Raji (cell line): Measurements from ENCODE around the gene CPNE7.

Experiments
- POLR2A ChIP-seq: IDR thresholded peaks from 2 replicates; pipeline ENCODE4 v1.6.1; 2011; ENCODE audit warnings: low read depth, low read length, control low read depth; ENCODE audit not compliant: insufficient read depth

CPNE7 gene

DNA sequence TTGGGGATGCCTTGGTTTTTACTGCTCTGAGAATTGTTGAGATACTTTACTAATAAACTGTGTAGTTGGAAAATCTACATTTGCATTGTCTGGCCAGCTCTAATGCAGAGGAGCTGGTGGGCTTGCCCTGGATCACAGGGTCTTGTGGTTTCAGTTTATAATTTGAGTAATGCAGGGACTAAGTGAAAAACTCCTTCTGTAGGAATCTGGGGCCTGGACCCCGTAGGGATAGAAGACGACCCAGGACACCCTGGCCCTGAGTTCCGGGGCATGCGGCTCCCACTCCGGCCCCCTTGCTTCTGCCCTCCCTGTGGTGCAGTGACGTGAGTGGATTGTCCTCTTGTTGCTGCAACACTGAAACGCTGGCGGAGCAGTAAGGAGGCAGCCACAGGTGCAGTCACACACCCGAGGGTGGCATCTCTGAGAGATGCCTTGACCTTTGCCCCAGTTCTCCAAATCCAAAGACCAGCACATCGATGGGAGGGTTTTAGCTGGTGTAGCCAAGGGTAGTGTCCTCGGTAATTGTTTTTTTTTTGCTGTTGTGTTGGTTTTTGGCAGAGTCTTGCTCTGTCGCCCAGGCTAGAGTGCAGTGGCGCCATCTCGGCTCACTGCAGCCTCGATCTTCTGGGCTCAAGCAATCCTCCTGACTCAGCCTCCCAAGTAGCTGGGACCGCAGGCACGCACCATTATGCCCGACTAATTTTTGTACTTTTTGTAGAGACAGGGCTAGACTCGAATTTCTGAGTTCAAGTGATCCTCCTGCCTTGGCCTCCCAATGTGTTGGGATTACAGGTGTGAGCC lies 17.7 kb upstream of the CPNE7 start:
- no peak for TF ChIP-seq POLR2A

- peak; percentile 98 for TF ChIP-seq POLR2A
Measured at GRCh38 chr16:89560378-89561141, 15.0 kb upstream of the CPNE7 start, which contains the start of gene RPL13. TSS of gene RPL13 (plus strand) at chr16:89560682. CDS start at chr16:89560960, 278 bp downstream.

- no peak for TF ChIP-seq POLR2A
Measured at GRCh38 chr16:89561142-89561883, 14.2 kb upstream of the CPNE7 start.

DNA sequence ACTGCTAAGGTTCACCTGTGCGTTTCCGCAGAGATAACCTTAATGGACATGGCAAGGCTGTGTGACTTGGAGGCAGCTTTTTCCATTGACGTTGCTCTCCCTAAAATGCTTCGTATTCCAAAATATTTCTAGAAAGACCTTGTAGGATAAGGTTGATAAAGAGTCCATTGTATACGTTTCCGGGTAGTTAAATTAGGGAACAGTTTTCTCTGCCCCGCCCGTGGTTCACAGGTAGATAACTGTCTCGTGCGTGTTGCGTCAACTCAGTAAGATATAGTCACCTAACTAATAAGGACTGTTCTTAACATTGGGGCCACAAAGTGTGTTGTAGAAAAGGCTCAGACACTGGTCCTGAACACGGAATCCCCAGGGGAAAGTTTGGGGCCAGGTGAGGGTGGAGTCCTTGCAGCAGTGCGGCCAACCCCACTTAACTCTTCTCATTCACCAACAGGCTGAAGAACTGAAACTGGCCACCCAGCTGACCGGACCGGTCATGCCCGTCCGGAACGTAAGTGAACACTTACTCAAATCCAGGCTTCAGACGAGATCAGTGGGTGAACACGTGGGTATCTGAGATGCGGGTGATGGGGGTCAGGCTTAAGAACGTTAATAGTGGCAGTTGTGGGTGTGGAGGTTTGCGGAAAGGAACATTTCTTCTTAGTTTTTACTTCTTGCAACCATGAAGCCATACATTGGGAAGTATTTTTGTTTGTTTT lies 13.5 kb upstream of the CPNE7 start:
- no peak for TF ChIP-seq POLR2A

DNA sequence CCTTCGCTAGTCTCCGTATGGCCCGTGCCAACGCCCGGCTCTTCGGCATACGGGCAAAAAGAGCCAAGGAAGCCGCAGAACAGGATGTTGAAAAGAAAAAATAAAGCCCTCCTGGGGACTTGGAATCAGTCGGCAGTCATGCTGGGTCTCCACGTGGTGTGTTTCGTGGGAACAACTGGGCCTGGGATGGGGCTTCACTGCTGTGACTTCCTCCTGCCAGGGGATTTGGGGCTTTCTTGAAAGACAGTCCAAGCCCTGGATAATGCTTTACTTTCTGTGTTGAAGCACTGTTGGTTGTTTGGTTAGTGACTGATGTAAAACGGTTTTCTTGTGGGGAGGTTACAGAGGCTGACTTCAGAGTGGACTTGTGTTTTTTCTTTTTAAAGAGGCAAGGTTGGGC lies 12.6 kb upstream of the CPNE7 start:
- no peak for TF ChIP-seq POLR2A

DNA sequence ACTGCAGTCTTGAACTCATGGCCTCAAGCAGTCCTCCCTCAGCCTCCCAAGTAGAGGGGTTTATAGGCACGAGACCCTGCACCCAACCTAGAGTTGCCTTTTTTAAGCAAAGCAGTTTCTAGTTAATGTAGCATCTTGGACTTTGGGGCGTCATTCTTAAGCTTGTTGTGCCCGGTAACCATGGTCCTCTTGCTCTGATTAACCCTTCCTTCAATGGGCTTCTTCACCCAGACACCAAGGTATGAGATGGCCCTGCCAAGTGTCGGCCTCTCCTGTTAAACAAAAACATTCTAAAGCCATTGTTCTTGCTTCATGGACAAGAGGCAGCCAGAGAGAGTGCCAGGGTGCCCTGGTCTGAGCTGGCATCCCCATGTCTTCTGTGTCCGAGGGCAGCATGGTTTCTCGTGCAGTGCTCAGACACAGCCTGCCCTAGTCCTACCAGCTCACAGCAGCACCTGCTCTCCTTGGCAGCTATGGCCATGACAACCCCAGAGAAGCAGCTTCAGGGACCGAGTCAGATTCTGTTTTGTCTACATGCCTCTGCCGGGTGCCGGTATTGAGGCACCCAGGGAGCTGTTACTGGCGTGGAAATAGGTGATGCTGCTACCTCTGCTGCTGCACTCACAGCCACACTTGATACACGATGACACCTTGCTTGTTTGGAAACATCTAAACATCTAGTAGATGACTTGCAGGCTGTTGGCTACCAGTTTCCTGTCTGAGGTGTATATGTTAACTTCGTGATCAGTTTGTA lies 11.7 kb upstream of the CPNE7 start:
- TF ChIP-seq POLR2A = no peak

DNA sequence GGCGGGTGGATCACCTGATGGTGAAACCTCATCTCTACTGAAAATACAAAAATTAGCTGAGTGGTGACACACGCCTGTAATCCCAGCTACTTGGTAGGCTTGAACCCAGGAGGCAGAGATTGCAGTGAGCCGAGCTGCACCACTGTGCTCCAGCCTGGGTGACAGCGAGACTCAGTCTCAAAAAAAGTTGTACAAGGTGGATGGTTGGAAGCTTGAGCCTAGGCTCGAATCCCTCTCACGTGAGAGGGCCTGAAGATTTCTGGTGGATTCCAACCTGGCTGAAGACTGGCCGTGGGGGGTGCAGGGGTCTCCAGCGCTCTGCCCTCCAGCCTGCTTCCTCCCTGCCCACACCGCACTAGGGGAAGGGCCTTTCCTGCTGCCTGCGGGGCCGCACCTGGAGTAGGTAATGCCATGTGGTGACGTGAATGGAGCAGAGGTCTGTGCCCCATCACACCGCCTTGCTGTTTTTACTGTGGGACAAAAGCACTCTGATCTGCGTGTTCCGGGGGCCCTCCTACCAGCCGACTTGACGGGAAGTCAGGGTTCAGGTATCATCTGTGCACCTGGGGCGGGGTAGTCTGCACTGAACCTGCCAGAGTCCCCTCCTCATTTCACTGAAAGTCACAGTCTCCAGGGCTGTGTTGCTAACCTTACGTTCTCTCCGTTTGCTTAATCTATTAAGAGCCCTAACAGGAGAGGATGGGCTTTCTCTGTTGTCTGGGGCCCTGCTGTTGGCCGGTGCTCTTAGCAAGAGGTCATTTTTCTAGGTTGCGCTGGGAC lies 10.9 kb upstream of the CPNE7 start:
- peak; percentile 6; the same call in 1 of the 2 replicates for TF ChIP-seq POLR2A

GRCh38 chr16:89565256-89565505 lies 10.4 kb upstream of the CPNE7 start:
- peak; percentile 30; the same call in 1 of the 2 replicates for TF ChIP-seq POLR2A

- 0 out of 2 replicates have a peak, but pooled peaks have one; percentile 23 for TF ChIP-seq POLR2A
Measured at GRCh38 chr16:89565506-89566372, 9.8 kb upstream of the CPNE7 start.

DNA sequence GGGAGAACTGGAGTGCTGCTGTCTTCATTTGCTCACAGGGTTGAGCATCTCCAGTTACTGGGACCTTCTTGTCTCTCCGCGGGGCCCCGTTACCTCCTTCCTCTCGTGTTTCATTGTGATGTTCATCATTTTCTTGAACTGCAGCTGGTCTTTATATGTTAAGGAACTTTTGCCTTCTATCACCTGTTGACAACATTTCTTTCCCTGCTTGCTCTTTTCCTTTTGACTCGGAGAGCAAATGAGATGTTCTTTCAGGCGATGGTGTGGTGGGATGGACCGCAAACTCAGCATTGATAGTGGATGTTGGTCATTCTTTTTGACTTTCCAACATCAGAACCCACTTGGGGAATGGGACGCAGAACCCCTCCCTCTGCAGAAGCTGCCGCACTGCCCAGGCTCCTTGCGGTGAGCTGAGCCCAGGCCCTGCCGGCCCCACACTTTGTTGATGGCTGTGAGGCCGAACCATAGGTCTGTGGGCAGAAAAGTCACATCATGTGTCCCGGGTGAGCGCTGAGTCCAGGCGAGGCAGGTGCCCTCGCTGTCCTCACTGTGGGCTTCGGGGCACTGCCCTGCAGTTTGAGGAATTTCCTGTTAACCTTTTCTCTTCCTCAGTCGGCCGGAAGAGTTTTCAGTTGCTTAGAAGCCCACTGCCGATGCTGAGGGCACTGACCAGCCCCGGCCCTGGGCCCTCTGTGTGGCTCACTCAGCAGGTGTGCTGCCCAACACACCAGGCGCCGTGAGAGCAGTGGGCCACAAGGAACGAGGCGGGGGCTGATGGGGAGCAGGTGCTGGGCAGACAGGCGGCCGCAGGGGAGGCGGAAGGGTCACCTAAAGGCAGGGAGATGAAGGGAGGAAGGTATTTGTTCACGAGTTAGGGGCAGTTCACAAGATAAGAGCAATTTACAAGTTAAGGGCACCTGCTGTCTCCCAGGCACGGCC lies 7.6 kb upstream of the CPNE7 start:
- TF ChIP-seq POLR2A = peak; percentile 20; the same call in 1 of the 2 replicates

DNA sequence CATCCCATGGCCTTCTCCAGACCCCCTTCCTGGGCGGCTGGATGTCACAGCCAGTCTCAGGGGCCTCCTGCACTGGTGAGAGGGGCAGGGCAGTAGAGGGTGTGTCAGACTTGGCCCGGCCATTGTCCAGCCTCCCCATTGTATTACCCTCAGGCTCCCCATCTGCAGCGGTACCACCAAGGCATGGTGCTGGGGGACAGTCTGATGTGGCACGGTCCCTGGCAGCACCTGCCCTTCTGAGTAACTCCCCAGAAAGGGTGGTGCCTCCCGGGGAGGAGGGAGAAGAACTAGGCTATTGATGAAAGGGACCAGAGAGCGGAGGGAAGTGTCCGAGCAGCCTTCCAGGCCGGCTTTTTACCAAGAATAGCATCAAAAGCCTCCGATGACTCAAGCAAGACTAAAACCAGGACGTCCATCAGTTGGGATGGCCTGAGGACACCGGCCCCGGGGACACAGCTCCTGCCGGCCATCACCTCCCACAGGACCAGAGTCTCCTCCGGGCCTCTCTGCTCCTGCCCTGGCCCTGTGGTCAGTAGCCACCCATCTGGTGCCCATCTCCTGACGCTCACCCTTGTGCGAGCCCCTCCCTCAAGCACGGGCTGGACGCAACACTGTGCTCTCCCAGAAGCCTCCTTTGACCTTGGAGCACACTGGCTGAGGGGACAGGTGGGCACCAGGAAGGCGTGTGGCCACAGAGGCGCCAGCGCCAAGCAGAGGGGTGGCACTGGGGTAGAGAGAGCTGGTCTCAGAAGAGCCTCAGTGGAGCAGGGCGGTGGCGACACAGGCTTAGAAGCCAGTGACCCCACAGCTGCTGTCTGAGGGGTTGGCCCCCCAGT lies 5.8 kb upstream of the CPNE7 start:
- no peak for TF ChIP-seq POLR2A

GRCh38 chr16:89570342-89570923 lies 5.1 kb upstream of the CPNE7 start:
- TF ChIP-seq POLR2A = no peak
